IPS DF 4.7 (cell line): ENCODE measurements around the gene FAM219A.

Experiments
- DNase-seq: peaks from one replicate; pipeline ENCODE4 v3.0.0-alpha.2; 2013; ENCODE audit warnings: low spot score; ENCODE audit errors: extremely low read depth

The FAM219A gene

DNA sequence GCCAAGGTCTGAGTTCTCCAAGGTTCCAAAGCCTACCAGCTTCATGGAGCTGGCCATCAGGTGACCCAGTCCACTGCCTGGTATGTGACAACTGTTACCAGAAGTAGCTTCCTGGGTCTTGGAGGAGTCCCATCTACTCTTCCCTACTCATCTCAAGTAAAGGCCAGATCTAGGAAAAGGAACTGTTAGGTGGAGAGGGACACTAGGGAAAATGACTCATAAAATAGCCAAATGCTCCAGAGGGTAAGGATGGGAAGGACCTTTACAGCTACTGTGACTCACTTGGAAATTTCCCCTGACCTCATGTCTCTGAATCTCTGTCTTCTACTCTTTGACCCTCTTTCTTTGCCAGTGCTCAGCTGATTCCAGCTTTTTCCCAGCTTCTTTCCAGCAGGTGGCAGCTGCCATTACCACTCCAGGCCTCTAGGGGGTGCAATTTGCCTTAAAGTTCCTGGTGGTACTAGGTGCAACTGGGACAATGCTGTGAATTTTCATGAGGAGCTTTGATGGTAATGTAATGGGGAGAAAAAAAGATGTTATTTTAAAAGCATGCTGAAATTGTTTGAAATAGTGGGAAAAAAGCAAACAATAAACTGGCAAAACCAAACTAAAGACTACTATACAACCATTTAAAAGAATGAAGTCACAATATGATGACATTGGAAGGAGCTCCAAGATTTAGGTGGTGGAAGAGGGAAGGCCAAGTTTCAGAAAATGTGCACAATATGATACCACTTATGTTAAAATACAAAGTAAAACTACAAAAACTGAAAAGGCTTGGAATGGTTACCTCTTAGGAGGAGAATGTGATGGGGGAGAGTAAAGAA lies 54.6 kb downstream of the FAM219A start:
- DNase-seq = no peak

DNA sequence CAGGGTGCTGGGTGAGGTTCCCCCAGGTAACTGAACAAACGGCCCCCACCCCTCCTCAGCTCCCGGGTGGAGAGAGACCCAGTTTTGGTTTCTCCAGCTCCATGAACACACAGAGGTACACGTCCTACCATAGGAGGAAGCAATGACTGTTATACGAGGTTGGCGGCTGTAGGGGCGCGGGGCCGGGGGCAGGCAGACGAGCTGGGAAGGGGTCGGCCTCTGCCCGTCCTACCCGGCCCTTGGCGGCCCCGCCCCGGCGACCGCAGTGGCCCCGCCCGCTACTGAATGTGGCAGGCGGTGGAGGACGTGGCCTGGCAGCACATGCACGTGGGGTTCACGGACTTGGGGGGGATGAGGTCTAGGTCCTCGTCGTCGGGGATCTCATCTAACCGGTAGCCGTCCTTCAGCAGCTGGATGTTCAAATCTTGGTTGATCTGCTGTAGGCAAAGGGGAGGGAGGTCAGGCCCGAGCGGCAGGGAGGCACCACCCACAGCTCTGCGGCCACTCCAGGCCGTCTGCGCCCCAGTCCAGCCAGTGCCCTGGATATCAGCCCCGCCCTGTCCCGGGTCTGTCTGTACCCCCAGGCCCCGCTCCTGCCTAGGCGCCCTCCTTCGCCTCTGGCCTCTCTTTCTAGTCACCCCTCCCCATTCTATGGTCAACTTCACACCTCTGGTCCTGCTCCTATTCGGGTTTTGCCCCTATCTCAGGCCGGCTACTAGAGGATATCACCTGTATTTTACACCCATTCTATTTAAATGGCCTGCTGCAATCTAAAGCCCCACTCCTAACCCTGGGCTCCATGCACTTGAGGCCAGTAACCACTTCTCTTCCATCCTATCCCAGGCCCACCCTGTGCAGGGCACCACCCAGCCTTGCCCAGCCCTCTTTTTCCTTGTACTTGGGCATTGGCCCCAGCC lies 57.4 kb downstream of the FAM219A start:
- DNase-seq = no peak

DNA sequence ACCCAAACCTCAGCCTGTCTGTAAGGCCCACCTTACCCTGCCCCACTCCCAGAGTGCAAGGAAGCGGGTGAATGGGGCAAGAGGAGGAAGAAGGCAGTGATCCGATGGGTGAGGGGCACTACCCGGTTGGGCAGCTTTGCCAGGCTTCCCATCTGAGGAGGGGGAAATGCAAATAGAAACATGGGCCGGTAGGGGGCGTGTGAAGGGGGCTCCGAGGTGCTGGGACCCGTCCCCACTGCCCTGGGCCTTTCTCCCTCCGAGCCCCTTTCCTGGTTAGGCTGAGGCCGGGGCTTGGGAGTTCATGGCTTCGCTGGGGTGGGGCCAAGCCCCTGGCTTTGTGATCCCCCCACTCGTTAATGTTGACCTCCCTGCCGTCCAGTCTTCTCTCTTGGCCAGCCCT lies 58.1 kb downstream of the FAM219A start:
- DNase-seq = no peak

DNA sequence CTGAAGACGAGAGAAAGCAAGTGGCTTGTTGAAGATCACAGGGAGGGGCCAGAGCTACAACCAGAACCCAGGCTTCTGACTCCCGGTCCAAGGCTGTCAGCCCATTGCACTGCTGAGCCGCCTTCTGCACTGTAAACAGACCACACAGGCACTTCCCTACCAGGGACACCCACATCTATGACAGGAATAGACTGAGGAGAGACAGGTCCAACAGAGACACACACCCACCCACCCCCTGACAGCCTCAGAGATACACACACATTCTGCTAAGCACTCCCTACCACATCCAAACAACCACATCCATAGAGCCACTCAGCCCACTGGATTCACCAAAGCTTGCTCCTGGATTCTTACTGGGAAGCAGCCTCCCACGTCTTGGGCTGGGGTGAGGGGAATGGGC lies 58.6 kb downstream of the FAM219A start:
- no peak for DNase-seq

DNA sequence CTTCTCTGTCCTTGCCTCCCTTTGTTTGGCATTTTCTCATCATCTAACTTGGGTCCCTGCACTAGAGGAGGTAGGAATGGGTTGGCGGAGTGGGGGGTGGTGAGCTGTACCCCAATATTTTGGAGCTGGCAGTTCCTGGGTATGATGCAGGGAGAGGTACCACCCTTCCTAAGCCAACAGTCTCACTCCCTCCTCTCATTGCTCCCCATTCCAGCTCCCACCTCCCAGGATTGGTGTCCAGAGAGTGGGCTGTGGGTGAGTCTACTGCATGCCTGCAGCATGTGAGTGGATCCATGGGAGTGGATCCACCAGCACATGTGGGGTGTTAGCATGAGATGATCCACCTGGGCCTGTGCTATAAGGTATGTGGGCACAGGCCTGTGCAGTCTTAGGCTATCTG lies 59.5 kb downstream of the FAM219A start:
- DNase-seq = no peak

DNA sequence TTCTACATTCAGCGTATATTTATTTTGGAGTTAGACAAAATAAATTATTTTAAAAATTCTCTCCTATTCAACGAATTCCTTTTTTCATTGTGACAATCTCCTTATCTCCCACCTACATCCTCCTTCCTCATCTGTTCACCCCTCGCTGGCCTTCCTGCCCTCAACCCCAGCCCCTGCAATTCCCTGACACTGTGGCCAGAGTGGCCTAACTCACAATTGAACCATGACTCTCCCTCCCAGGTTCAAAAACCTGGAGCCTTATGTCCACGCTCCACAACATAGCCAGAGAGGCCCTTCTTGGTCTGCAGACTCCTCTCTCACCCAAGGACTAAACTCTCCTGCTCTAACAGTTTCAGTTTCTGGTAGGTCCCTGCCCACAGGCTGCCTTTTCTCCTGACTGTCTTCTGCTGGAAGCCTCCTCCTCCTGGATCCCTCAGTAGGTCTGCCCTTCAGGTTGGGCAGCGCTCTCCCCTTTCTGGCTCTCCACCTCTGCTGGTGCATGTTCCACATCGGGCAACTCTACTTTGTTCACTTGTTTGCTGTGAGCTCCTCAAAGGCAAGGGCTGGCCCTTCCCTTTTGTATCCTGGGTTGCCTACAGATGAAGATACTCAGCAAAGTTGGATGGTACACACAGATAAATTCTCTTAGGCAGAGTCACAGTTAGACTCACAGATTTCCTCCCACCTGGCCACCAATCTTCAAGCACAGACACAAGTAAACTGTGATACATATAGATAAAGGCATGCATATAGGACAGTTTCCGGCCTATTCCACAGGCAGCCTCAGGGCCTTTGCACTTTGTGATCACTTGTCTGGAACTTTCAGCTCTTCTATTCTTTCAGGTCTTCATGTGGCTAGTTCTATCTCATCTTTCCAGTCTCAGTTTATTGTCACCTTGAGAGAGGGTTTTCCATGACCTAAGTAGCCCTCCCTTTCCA lies 61.8 kb downstream of the FAM219A start:
- DNase-seq = no peak

DNA sequence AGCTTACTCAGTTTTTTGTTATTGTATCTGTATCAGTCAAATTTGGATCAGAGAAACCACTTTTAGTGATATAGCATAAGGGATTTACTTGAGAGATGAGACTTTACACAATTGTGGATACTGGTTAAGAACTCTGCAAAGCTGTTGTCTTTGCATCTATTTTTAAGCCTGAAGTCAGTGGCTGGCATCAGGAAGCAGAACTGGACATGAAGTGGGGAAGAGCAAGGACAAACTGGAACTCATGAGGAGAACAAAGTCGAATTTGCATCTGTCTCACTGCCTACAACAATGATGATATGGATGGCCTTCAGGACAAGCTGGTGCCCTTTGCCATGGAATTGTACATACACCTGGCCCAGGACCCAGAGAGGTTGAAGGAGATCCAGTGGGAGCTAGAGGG lies 65.9 kb downstream of the FAM219A start:
- DNase-seq = no peak

DNA sequence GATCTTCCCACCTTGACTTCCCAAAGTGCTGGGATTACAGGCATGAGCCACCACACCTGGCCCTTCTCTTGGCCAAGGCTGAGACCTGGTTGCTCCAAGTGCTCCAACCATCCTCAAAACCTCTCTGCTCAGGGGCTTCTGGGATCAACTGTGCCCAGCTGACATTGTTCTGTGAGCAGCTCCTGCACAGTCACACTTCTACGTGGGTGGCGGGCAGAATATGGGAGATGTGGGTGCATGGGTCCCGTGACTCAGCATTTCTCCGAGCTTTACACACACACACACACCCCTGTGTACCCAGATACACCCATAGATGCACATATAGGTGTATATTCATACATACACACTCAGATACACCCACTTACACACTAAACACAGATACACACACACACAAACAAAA lies 71.1 kb downstream of the FAM219A start:
- DNase-seq = no peak

DNA sequence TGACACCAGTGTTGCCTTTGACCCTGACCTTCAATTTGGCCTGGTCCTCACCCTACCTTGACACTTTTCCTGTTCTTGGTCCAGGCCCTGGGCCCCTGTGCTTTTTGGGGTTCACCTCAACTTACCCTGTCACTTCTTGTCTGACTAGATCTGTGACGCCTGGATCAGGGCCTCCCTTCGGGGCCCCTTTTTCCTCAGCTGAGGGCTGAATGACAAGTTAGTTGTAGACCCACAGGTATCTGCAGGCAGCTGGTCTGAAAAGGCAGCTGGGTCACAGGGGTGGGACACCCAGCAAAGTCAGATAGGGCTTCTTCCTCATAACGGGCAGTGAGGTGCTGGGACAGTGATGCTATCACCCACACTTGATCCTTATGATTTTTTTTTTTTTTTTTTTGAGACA lies 71.7 kb downstream of the FAM219A start:
- DNase-seq = no peak

DNA sequence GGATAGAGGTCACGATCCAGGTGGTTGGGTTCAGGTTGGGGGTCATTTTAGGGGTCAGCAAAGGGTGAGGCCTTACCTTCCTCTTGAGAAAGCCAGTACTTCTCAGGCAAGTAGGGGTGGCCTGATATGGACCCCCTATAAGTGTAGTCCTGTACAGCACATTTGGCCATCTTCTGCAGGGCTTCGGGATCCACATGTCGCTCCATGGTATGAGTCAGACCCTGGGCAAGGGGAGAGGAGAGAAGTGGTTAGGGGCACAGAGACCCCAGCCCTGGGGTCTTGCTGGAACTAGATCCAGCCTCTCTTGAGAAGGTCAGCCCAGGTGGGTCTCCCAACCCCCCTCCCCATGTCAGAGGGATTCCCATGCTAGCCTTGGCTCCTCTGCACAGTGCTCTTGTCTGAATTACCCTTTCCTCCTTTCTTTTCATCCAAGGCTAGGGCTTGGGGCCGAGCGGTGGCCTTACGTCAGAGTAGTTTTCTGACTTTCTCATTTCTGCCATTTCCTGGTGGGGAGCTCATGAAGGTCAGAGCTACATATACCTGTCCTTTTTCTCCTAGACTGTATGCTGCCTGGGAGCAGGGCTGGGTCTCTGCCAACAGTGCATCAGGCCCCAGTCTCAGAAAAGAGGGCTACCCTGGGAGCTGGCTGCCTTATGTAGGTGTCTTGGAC lies 72.7 kb downstream of the FAM219A start:
- no peak for DNase-seq

DNA sequence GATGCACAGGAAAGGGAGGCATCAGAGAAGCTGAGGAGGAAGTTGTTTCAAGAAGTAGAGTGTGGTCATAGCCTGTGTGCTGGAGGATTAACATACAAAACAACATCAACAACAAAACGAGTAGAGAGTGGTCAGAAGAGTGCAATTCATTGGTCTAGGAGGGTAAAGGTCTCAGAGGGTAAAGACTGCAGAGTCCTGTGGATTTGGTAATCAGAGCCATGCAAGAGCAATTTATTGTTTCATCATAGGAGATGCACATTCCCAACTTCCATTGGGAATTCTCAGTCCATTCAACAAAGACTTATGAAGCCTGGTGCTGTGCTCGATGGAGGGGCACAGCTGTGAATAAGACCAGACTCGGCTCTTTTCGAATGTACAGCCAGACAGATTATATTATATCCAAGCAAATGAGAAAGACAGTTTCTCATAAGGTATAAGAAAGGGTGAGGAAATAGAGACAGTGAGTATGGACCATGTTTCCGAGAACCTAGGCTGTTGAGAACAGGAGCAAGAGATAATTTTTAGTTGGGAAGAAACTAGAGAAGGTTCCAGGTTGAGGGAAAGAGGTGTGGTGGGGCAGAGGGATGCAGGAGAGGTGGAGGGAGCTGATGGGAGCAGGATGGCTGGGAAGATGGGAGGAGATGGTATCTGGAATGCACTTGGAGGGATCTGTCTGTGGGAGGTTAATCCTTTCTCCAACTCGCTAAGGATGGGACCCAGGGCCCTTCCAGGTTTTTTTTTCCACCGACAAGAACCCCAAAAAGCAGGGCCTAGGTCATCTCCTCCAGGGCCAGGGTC lies 73.8 kb downstream of the FAM219A start:
- no peak for DNase-seq

DNA sequence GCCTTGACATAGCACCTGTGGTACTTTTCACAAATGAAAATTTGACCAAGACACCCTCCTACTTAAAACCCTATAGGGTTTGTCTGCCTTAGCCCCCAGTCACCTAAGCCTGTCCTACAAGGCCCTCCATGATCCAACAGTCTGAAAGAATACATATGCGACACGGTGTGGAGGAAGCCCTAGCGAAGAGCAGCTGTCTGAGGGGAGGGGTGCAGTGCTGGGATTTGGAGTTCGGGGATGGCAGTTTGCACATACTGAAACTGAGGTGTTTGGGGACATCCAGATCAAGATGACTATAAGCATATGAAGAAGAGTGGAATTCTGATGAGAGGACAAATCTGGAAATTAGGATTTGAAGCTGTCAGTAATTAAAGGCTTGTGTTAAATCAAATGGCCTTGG lies 74.5 kb downstream of the FAM219A start:
- DNase-seq = no peak

DNA sequence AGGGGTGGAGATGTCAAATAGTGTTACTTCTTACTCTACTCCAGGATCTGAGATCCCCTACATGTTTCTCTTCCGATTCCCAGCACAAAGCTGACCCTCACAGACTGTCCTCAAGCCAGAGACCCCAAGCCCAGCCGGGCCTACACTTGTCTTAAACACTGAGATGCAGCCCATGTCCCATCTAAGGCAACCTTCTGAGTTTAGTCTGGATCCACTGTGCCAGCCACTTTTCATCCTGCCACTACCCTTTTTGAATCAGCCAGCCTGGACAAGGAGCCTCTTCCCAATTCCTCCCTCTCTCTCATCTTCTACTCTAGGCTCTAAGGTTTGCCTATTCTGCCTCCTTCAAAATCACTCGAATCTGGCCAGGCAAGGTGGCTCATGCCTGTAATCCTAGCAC lies 75.5 kb downstream of the FAM219A start:
- DNase-seq = no peak

DNA sequence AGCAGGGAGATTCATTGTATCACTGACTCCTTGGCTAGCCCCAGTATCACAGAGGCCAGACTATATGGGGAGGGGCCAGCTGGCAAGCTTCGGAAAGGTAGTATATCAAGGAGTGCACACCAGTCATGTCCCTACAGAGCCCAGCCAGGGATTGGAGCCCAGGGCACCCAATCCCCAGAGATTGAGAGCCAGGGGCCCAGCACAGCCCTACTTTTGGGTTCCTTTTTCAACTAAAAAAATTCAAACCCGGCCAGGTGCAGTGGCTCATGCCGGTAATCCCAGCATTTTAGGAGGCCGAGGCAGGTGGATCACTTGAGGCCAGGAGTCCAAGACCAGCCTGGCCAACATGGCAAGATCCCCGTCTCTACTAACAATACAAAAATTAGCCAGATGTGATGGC lies 76.3 kb downstream of the FAM219A start:
- no peak for DNase-seq

DNA sequence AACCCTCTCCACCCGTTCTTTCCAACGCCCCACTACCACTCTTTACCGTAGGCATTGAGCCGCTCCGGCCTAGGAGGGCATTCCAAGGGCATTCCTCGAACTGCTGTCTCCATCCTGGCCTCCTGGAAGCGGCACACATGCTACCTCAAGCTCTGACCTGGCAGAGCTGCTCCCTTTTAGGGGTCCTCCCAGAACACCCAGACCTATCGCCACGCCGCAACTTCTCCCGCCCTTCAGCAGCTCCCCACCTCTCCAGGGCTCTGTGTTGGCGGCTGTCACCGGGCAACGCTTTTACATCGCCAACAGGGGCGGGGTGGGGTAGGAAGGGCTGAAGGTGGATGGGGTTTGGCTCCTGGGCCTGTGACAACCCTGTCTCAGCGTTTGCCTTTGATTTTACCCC lies 77.0 kb downstream of the FAM219A start:
- no peak for DNase-seq

DNA sequence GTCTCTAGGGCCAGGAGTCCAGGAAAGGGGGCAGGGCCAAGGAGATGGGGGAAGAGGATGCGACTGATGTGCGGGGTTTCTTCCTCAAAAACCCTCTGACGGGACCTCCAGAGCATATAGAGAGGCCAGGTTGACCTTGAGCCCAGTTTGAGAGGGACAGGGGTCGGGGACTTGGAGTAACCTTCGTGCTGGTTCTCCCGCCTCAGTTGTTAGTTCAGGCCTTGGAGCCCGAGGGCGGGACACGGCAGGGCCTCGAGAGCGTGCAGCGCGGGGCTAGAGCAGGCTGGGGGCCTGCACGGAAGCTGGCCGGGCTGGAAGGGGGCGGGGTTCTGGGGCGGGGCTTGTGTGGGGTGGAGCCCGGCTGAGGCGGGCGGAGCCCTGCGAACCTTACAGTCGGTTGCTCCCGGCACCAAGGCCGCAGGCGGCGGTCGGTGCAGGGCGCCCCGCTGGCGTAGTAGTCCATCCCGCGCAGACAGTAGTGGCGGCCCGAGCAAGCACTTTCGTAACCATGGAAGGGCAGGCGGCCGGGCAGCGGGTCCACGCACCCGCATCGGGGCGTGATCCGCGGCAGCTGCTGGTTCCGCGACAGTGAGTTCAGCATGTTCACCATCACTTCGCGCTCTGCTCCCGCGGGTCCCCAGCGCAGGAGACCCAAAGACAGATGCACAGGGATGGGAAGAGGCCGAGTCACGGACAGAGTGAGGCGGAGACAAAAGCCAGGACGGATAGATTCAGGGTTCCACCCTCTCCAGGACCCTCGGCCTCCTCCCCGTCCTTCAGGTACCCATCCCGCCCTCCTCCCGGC lies 77.7 kb downstream of the FAM219A start:
- DNase-seq = no peak

DNA sequence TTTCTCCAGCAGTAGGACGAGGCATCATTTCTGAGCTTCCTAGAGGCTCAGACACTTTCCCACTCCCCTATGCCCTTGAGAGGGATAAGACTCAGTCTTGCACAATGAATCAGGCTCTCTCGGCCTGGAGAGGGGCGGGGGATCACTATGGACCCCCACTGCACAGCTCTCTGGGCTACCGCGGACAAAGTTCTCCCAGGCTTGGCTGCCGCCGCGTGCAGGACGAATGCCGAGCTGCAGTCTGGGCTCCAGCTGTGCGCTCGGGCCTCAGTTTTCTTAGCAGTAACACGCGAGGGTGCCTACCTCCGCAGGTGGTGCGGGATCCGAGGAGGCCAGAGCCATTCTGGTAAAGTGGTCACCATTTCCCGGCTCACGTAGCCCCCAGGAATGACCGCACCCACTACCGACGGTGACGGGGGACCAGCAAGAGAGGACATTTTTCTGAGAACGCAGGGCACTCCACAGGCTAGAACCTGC lies 78.3 kb downstream of the FAM219A start:
- DNase-seq = no peak

DNA sequence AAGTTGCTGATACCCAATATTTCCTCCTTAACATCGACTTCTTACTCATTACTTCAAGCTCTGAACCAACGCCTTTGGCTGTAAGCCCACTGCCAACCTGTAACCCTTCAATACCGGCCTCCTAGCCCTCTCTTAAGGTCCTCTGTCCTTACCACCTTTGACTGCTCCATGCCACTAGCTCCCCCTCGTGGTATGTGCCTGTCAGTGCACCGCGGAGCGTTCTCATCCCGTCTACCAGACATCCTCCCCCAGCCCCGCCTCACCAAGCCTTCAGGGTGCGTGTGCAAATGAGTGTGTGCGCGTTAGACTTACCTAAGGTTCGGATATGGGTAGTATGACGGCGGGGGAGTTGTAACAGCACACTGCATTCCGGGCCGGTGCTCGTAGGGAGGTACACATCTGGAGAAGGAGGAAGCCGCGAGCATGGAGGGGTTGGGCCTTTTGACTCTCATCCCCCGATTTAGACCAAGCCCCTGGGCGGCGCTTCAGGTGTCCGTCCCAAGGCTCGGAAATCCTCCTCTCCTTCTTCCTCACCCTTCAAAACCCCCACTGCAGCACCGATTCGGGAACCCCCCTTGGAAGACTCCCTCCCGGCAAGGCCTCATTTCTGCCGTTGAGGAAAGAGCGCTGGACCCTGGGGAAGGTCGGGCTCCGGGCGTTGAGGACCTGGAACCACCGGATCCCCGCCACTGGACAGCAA lies 78.9 kb downstream of the FAM219A start:
- no peak for DNase-seq
